ENCODE measurements around the gene DAB1.

DNA sequence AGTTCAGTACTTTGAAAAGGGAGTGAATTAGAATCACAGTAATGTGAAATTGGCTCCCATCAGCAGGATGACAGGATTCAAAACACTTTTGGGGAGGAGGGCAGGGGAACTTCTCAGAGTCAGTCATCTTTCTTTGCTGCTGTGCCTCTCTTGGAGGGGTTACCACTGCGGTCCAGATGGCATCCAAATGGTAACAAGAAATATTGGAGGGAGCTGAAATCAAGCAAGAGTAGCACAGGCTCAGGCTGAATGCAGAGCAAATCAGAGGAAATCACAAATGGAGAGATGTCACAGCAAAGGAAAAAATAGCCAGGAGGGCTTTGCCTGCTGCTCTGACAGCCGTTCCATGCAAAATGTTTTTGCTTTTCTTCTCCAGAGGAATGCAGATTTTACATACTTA is 383.0 kb downstream of the DAB1 start:
- no peak for TF ChIP-seq POLR2AphosphoS5 (IDR thresholded peaks at IDR 0.05)
- TF ChIP-seq, protein P1, sequence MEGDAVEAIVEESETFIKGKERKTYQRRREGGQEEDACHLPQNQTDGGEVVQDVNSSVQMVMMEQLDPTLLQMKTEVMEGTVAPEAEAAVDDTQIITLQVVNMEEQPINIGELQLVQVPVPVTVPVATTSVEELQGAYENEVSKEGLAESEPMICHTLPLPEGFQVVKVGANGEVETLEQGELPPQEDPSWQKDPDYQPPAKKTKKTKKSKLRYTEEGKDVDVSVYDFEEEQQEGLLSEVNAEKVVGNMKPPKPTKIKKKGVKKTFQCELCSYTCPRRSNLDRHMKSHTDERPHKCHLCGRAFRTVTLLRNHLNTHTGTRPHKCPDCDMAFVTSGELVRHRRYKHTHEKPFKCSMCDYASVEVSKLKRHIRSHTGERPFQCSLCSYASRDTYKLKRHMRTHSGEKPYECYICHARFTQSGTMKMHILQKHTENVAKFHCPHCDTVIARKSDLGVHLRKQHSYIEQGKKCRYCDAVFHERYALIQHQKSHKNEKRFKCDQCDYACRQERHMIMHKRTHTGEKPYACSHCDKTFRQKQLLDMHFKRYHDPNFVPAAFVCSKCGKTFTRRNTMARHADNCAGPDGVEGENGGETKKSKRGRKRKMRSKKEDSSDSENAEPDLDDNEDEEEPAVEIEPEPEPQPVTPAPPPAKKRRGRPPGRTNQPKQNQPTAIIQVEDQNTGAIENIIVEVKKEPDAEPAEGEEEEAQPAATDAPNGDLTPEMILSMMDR (IDR thresholded peaks at IDR 0.05): no peak

All from transverse colon (tissue), 4 donors.